Brain microvascular endothelial cell (primary cell): Measurements from ENCODE around the gene SMKR1.

ENCODE experiments used
- DNase-seq: peaks from one replicate; pipeline ENCODE4 v3.0.0-alpha.2; 2020
- H3K27ac ChIP-seq: fragments of 250-450 bp; sonication (Bioruptor Pico); 2 replicates; pipeline ENCODE4 v1.5.1; 2020; ENCODE audit warnings: mild to moderate bottlenecking, moderate library complexity
- H3K27me3 ChIP-seq: fragments of 250-450 bp; sonication (Bioruptor Pico); replicated peaks from 2 replicates; pipeline ENCODE4 v1.5.1; 2020; ENCODE audit warnings: mild to moderate bottlenecking
- H3K36me3 ChIP-seq: fragments of 250-450 bp; sonication (Bioruptor Pico); replicated peaks from 2 replicates; pipeline ENCODE4 v1.5.1; 2020; ENCODE audit warnings: mild to moderate bottlenecking
- H3K4me3 ChIP-seq: 2 replicates; pipeline ENCODE4 v1.5.1; 2011; ENCODE audit warnings: low read depth, mild to moderate bottlenecking, control low read depth, low read length, moderate library complexity
- in situ Hi-C: cut with HindIII; loops from 2 replicates; pipeline ENCODE4 v1.10.0; 2017; ENCODE audit warnings: low sequenced_read_pairs, low pct_ligation_motif_present
- TF ChIP-seq, protein P1 (sequence below): IDR thresholded peaks from 2 replicates; pipeline ENCODE4 v1.5.1; 2011; ENCODE audit warnings: low read depth, mild to moderate bottlenecking, moderate library complexity, low read length, control low read depth, inconsistent platforms; ENCODE audit errors: missing control alignments

Gene SMKR1

DNA sequence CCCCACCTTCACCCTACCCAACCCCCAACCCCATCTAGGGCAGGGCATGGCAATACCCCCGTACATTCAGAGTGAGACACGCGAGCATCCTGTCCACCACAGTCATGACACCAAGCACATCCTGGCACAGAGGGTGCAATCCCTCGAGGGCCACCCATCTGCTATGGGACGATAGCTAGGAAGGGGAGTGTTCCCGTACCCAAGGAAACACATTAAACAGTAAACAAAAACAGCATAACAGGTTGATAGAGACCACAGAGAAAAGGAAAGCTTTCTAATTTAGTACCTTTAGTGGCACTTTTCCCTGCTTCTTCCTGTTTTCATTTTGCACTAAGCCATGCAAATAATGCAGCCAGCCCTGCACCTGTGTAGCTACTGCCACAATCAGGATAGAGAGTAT, 2.3 kb upstream of the SMKR1 start:
- no peak overlapping the region for H3K4me3 ChIP-seq
- in situ Hi-C loops: no loop called here
- TF ChIP-seq, protein P1, sequence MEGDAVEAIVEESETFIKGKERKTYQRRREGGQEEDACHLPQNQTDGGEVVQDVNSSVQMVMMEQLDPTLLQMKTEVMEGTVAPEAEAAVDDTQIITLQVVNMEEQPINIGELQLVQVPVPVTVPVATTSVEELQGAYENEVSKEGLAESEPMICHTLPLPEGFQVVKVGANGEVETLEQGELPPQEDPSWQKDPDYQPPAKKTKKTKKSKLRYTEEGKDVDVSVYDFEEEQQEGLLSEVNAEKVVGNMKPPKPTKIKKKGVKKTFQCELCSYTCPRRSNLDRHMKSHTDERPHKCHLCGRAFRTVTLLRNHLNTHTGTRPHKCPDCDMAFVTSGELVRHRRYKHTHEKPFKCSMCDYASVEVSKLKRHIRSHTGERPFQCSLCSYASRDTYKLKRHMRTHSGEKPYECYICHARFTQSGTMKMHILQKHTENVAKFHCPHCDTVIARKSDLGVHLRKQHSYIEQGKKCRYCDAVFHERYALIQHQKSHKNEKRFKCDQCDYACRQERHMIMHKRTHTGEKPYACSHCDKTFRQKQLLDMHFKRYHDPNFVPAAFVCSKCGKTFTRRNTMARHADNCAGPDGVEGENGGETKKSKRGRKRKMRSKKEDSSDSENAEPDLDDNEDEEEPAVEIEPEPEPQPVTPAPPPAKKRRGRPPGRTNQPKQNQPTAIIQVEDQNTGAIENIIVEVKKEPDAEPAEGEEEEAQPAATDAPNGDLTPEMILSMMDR: no peak
- no peaks in the 10 kb centered on the region for H3K27me3 ChIP-seq
- H3K27ac ChIP-seq: no peak overlapping the region
- DNase-seq: no peak
- H3K36me3 ChIP-seq: no peaks in the 10 kb centered on the region

DNA sequence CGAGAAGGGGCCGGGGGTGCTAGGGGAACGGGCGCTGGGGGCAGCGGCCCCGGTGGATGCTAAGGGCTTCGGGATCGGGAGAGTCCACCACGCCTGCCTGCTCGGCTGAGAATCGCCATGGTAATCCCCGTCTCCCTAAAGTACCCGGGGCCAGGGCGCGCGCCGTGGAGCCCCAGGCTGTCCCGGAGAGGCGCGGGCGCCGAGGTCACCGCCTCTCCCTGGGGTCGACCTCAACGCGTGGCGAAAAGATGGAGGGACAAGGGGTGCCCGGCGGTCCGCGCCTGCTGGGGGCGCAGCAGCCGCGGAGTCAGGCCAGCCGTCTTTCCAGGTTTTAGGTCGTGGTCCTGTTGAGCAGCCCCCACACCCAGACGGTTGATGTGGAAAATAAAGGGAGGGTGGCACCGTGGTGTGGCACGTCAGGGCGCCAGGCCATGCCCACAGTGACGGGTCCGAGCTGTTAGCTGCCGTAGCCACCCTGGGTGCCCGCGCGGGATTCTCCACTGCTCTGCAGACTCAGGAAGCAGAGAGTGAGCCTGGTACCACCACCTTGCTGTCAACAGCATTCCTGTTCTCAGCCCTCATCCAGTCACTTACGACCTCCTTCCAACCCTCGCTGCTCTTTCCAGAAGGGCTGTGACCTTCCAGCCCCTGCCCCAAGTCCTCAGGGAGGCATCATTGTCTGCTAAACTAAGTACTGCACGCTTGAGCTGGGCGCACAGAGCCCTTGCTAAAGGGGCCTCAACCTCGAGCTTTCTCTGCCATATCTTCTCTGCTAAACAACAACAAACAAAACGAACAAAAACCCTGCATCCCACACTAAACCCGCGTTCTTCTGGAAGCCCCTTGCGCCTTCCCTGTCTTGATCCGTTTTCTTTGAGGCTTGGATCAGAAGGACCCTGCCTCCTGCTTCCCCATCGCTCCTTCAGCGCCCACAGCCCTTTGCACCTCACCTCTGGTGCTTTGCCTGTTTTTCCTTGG, 666 bp downstream of the SMKR1 start:
- H3K27ac ChIP-seq: no peak overlapping the region
- TF ChIP-seq, protein P1: no peak
- peak overlapping the region; percentile 50 for H3K4me3 ChIP-seq
- no peaks in the 10 kb centered on the region for H3K36me3 ChIP-seq
- DNase-seq: no peak
- H3K27me3 ChIP-seq: no peaks in the 10 kb centered on the region
- in situ Hi-C loops: no loop called here

DNA sequence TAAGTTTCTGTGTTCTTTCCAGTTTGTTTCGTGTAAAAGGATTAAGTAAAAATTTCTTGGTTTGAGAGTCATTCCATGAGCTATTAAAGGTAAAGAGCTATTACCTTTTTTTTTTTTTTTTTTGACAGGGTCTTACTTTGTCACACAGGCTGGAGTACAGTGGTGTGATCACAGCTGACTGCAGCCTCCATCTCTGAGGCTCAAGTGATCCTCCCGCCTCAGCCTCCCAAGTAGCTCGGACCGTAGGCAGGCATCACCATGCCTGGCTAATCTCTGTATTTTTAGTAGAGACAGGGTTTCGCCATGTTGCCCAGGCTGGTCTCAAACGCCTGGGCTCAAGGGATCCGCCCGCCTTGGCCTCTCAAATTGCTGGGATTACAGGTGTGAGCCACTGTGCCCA, 1.4 kb downstream of the SMKR1 start:
- no peaks in the 10 kb centered on the region for H3K27me3 ChIP-seq
- H3K27ac ChIP-seq: no peak overlapping the region
- no peak for DNase-seq
- H3K36me3 ChIP-seq: no peaks in the 10 kb centered on the region
- TF ChIP-seq, protein P1: no peak
- in situ Hi-C loops: no loop called here
- H3K4me3 ChIP-seq: no peak overlapping the region

DNA sequence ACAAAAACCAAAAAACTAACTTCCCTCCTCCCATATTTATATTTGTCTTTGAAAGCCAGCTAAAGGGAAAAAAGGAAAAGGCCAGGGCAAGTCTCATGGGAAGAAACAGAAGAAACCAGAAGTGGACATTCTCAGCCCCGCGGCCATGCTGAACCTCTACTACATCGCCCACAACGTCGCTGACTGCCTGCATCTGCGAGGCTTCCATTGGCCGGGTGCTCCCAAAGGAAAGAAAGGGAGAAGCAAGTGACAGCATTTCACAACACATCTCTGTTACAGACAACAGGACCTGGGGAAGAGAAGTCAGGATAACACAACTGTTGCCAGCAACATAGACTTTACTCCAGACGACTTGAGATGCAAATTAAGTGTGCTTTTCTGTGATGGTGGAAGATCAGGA, 9.9 kb downstream of the SMKR1 start:
- Histone ChIP-seq H3K27me3 (no peaks in the 10 kb centered on the region), H3K4me3 (no peak overlapping the region), H3K27ac (no peak overlapping the region), H3K36me3 (no peaks in the 10 kb centered on the region)
- in situ Hi-C loops: no loop called here
- TF ChIP-seq, protein P1: no peak
- DNase-seq: no peak

DNA sequence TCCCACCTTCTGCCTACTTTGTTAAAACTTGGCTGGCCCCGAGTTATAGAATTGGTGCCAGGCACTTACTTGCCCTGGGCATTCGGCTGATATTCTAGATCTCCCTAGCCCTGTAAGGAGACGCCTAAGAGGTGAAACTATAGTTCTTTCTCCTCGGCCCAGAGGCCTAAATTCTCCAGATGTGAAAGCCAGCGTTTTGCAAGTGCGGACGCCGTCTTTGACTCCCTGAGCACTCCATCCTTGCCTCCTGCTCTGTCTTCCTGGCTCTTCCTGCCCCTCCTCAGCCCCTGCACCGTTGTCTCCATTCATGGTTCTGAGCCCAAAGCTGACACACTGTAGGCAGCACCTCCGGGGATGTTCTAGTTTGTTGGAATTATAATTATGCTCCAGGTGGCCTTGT, 11.2 kb downstream of the SMKR1 start:
- H3K4me3 ChIP-seq: no peak overlapping the region
- TF ChIP-seq, protein P1: no peak
- in situ Hi-C loops: no loop called here

DNA sequence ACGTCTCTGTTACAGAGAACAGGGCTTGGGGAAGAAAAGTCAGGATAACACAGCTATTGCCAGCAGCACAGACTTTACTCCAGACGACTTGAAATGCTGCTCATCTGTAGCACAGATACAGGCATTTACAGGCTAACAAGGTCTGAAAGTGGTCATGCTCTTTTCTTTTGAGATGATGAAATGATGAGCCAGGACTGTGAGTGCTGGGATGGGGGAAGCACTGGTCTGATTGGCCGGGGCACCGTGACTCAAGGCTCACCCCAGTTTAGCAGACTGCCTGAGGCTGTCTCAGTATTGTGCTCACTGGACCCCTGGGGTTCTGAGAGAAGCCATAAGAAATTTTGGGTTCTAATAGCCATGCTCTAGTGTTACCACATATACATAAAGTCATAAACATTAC, 12.4 kb downstream of the SMKR1 start:
- Histone ChIP-seq H3K27ac (no peak overlapping the region), H3K27me3 (no peaks in the 10 kb centered on the region), H3K4me3 (no peak overlapping the region), H3K36me3 (no peaks in the 10 kb centered on the region)
- TF ChIP-seq, protein P1: no peak
- in situ Hi-C loops: no loop called here
- DNase-seq: no peak

More for the DNA sequence above, 11.2 kb downstream of the SMKR1 start:
- Histone ChIP-seq H3K36me3 (no peaks in the 10 kb centered on the region), H3K27ac (no peak overlapping the region), H3K27me3 (no peaks in the 10 kb centered on the region)
- DNase-seq: no peak
